HepG2 (cell line): ENCODE measurements around the gene PRKCD. TPM values are rescaled to one million over a fixed set of nuclear protein-coding genes. Genes with fewer than 3 reads are reported as not detected.

Source experiments
- ARNT2 ChIP-seq: sonication (generic); formaldehyde crosslinking; IDR thresholded peaks from 2 replicates; pipeline ENCODE4 v1.8.0; 2022; ENCODE audit warnings: mild to moderate bottlenecking, low read depth, missing genetic modification reagents, moderate library complexity
- FOSL2 ChIP-seq: sonication (generic); formaldehyde crosslinking; IDR thresholded peaks from 2 replicates; pipeline ENCODE4 v1.4.0; 2020; ENCODE audit warnings: missing genetic modification reagents
- KMT2A ChIP-seq: sonication (generic); formaldehyde crosslinking; IDR thresholded peaks from 2 replicates; pipeline ENCODE4 v1.4.0; 2020; ENCODE audit warnings: missing genetic modification reagents
- MYC ChIP-seq: sonication (generic); formaldehyde crosslinking; IDR thresholded peaks from 2 replicates; pipeline ENCODE4 v1.9.0; 2021; ENCODE audit warnings: missing genetic modification reagents, borderline replicate concordance
- NCOR1 ChIP-seq: fragments of 200-600 bp; sonication (generic); IDR thresholded peaks from 2 replicates; pipeline ENCODE4 v1.7.0; 2017; ENCODE audit warnings: antibody characterized with exemption, low read length, borderline replicate concordance
- PHF8 ChIP-seq: sonication (generic); formaldehyde crosslinking; IDR thresholded peaks from 2 replicates; pipeline ENCODE4 v1.5.0; 2020; ENCODE audit warnings: missing genetic modification reagents
- POLR2A ChIP-seq, 2 experiments: IDR thresholded peaks; 2 replicates each; pipeline ENCODE4 v1.6.1; 2011; ENCODE audit warnings: low read depth in 2 of 2, low read length in 2 of 2, mild to moderate bottlenecking in 1 of 2, moderate library complexity in 1 of 2; ENCODE audit not compliant: insufficient read depth in 1 of 2
- RXRA ChIP-seq: sonication (generic); formaldehyde crosslinking; IDR thresholded peaks from 2 replicates; pipeline ENCODE4 v1.5.1; 2020; ENCODE audit warnings: missing genetic modification reagents
- SAP130 ChIP-seq: IDR thresholded peaks from 2 replicates; pipeline ENCODE4 v1.6.1; 2016; ENCODE audit warnings: low read depth
- SOX13 ChIP-seq, 3 experiments: fragments of 450-650 bp in 1 of 3; sonication (generic) in 1 of 3; formaldehyde crosslinking in 1 of 3; IDR thresholded peaks in 2 of 3; conservative IDR thresholded peaks in 1 of 3; 2 replicates each; pipeline versions ENCODE4 v1.5.0 to v1.6.1; 2016 to 2020; ENCODE audit warnings: antibody characterized with exemption in 1 of 3, mild to moderate bottlenecking in 1 of 3, missing compliant biosample characterization in 1 of 3, missing genetic modification reagents in 1 of 3, moderate library complexity in 1 of 3
- TBP ChIP-seq: sonication (generic); formaldehyde crosslinking; IDR thresholded peaks from 2 replicates; pipeline ENCODE4 v1.5.0; 2020; ENCODE audit warnings: missing genetic modification reagents
- YEATS2 ChIP-seq: sonication (generic); formaldehyde crosslinking; IDR thresholded peaks from 2 replicates; pipeline ENCODE4 v1.4.0; 2020; ENCODE audit warnings: missing genetic modification reagents, borderline replicate concordance
- YEATS4 ChIP-seq: sonication (generic); formaldehyde crosslinking; IDR thresholded peaks from 2 replicates; pipeline ENCODE4 v1.4.0; 2020; ENCODE audit warnings: missing genetic modification reagents, borderline replicate concordance
- ZFYVE20 ChIP-seq: sonication (generic); formaldehyde crosslinking; IDR thresholded peaks from 2 replicates; pipeline ENCODE4 v1.8.0; 2023; ENCODE audit warnings: low read depth, mild to moderate bottlenecking, moderate library complexity, missing genetic modification reagents, borderline replicate concordance
- ZMYM4 ChIP-seq: sonication (generic); formaldehyde crosslinking; IDR thresholded peaks from 2 replicates; pipeline ENCODE4 v1.8.1; 2023; ENCODE audit warnings: mild to moderate bottlenecking, missing genetic modification reagents
- ZNF292 ChIP-seq: sonication (generic); formaldehyde crosslinking; IDR thresholded peaks from 2 replicates; pipeline ENCODE4 v1.8.1; 2022; ENCODE audit warnings: mild to moderate bottlenecking, low read depth, missing genetic modification reagents, borderline replicate concordance
- ZNF768 ChIP-seq: sonication (generic); formaldehyde crosslinking; IDR thresholded peaks from 2 replicates; pipeline ENCODE4 v1.4.0; 2020; ENCODE audit warnings: missing genetic modification reagents
- polyA plus RNA-seq, 8 experiments: library from polyadenylated mRNA; depleted of rRNA in 3 of 8; stranded (reverse) in 7 of 8; unstranded in 1 of 8; fragments of >200 nt; fragmentation: Illumina TruSeq in 4 of 8; extraction: Trizol in 4 of 8; gene quantifications; 2 replicates each; pipeline versions ENCODE4 v1.2.1 to v1.2.3, GENCODE V29; 2011 to 2016; ENCODE audit warnings: low read depth in 4 of 8, missing spikeins in 1 of 8, mixed read lengths in 1 of 8; ENCODE audit not compliant: insufficient read depth in 1 of 8
- total RNA-seq, 5 experiments: library from RNA; depleted of rRNA; stranded (reverse); fragments of >200 nt; fragmentation: Illumina TruSeq; extraction: Trizol; gene quantifications; 2 replicates each; pipeline ENCODE4 v1.2.3, GENCODE V29; 2016; ENCODE audit warnings: low read depth in 1 of 5
- TF ChIP-seq, protein P1 (sequence below): sonication (generic); formaldehyde crosslinking; IDR thresholded peaks from 2 replicates; pipeline ENCODE4 v1.4.0; 2020; ENCODE audit warnings: missing genetic modification reagents; ENCODE audit errors: not compliant biosample characterization
- TF ChIP-seq, protein P2 (sequence below): sonication (generic); formaldehyde crosslinking; IDR thresholded peaks from 2 replicates; pipeline ENCODE4 v1.5.1; 2020; ENCODE audit warnings: mild to moderate bottlenecking, missing genetic modification reagents, moderate library complexity
- TF ChIP-seq, protein P3 (sequence below): sonication (generic); formaldehyde crosslinking; IDR thresholded peaks from 2 replicates; pipeline ENCODE4 v1.8.0; 2022; ENCODE audit warnings: missing genetic modification reagents, mild to moderate bottlenecking, inconsistent platforms, borderline replicate concordance

Gene PRKCD
- total and polyA plus RNA-seq, 2 of the 13 experiments (the other 11 are each of a cell fraction or from before 2014, with no cell fraction given), result 1.6 to 40.7 TPM

DNA sequence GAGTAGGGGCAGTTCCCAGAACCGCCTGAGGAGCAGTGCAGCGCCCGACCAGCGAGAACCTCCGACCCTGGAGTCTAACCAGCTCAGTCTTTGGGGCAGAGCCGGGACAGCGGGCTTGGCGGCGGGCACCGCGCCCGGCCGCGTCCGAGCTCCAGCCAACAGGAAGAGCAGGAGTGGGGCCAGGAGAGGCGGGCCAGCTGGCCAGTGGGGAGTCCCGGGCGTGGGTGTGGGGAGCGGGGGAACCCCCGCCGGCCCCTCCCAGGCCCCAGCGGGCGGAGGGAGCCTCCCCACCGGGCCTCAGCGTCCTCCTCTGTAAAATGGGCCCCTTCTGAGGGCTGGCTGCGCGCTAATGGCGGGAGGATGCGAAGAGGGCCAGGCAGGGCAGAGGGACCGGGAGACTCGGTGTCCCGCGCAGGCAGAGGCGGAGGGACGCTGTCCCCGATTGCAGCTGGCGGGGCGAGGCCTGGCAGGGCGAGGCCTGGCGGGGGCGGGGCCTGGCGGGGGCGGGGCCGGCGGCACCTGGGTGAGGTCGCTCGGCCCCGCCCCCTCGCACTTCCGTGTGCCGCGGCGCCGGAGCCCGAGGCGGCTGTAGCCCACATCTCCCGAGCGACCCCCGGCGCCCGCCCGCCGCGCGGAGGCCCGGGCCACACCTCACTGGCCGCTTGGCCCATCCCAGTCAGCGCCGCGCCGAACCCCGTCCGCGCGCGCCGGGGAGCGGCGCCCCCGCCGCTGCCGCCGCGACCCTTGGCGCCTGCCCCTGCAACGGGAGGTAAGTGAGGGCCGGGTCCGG, at the start of gene PRKCD (continued):
- TF ChIP-seq, protein P1, sequence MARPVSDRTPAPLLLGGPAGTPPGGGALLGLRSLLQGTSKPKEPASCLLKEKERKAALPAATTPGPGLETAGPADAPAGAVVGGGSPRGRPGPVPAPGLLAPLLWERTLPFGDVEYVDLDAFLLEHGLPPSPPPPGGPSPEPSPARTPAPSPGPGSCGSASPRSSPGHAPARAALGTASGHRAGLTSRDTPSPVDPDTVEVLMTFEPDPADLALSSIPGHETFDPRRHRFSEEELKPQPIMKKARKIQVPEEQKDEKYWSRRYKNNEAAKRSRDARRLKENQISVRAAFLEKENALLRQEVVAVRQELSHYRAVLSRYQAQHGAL (CRISPR knock-in tag), result no peak
- TF ChIP-seq TBP (no peak), POLR2A (IDR thresholded peaks at IDR 0.05; ENCODE audit: insufficient read depth in 1 of 2, low read depth in 2 of 2, low read length in 2 of 2) (0 out of 4 replicates have a peak, but pooled peaks of 1 of the 2 experiments have one; percentile 35), RXRA (CRISPR knock-in tag) (peak; percentile 44; the same call in 1 of the 2 replicates), ZNF292 (no peak), ZFYVE20 (CRISPR knock-in tag) (no peak), ARNT2 (CRISPR knock-in tag) (peak; percentile 4; the same call in 1 of the 2 replicates), MYC (CRISPR knock-in tag) (0 out of 2 replicates have a peak, but pooled peaks have one; percentile 32), KMT2A (CRISPR knock-in tag) (0 out of 2 replicates have a peak, but pooled peaks have one; percentile 17), SAP130 (peak; percentile 68), PHF8 (CRISPR knock-in tag) (peak; percentile 77), YEATS2 (CRISPR knock-in tag) (0 out of 2 replicates have a peak, but pooled peaks have one; percentile 30), SOX13 (IDR thresholded peaks at IDR 0.05) (no peak), SOX13 (CRISPR knock-in tag; conservative IDR thresholded peaks at IDR 0.05 in 1 of 2, IDR thresholded peaks at IDR 0.05 in 1 of 2) (0 out of 4 replicates have a peak, but pooled peaks of 1 of the 2 experiments have one; percentile 17), ZNF768 (CRISPR knock-in tag) (peak; percentile 35; the same call in 1 of the 2 replicates), YEATS4 (CRISPR knock-in tag) (0 out of 2 replicates have a peak, but pooled peaks have one; percentile 8), NCOR1 (no peak), ZMYM4 (peak; percentile 43; the same call in 1 of the 2 replicates), FOSL2 (CRISPR knock-in tag) (peak; percentile 16; the same call in 1 of the 2 replicates)
- TF ChIP-seq, protein P2, sequence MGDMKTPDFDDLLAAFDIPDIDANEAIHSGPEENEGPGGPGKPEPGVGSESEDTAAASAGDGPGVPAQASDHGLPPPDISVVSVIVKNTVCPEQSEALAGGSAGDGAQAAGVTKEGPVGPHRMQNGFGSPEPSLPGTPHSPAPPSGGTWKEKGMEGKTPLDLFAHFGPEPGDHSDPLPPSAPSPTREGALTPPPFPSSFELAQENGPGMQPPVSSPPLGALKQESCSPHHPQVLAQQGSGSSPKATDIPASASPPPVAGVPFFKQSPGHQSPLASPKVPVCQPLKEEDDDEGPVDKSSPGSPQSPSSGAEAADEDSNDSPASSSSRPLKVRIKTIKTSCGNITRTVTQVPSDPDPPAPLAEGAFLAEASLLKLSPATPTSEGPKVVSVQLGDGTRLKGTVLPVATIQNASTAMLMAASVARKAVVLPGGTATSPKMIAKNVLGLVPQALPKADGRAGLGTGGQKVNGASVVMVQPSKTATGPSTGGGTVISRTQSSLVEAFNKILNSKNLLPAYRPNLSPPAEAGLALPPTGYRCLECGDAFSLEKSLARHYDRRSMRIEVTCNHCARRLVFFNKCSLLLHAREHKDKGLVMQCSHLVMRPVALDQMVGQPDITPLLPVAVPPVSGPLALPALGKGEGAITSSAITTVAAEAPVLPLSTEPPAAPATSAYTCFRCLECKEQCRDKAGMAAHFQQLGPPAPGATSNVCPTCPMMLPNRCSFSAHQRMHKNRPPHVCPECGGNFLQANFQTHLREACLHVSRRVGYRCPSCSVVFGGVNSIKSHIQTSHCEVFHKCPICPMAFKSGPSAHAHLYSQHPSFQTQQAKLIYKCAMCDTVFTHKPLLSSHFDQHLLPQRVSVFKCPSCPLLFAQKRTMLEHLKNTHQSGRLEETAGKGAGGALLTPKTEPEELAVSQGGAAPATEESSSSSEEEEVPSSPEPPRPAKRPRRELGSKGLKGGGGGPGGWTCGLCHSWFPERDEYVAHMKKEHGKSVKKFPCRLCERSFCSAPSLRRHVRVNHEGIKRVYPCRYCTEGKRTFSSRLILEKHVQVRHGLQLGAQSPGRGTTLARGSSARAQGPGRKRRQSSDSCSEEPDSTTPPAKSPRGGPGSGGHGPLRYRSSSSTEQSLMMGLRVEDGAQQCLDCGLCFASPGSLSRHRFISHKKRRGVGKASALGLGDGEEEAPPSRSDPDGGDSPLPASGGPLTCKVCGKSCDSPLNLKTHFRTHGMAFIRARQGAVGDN, result peak; percentile 58
- TF ChIP-seq, protein P3, sequence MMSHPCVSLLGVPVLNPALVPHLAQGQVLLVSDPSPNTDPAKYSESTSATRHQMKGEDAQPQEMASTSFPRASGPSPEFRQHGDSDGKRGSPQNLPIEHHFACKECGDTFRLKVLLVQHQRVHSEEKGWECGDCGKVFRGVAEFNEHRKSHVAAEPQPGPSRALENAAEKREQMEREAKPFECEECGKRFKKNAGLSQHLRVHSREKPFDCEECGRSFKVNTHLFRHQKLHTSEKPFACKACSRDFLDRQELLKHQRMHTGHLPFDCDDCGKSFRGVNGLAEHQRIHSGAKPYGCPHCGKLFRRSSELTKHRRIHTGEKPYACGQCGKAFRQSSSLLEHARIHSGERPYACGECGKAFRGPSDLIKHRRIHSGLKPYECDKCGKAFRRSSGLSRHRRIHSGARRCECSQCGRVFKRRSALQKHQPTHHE (CRISPR knock-in tag), result 0 out of 2 replicates have a peak, but pooled peaks have one; percentile 26
